HG03064 (cell line): ENCODE measurements around the gene PLEKHG5.
"Not testable (repeated sequence)": the region's sequence is repeated elsewhere in the genome, so short reads cannot be mapped to it uniquely, and the experiment has no call there.

Experiments
- ATAC-seq: cut with Tn5 transposase; IDR thresholded peaks from one replicate; pipeline ENCODE4 v1.9.1; 2021; ENCODE audit warnings: low read depth; ENCODE audit not compliant: unreplicated experiment

Gene PLEKHG5

DNA sequence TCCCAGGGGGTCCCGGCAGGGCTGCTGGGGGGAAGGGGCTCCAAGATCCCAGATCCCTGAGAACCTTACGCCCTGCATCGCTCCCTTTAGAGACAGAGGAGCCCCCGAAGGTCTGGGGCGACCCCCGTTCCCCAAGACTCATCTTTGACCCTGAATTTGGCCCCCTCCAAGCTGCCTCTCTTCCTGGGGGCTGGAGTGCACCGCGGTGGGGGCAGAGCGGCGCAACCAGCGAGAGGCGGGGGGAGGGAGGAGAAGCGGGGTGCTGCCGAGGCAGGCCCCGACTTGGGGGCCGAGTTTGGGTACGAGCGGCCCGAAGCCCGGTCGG lies 5.4 kb upstream of the PLEKHG5 start:
- ATAC-seq: no peak

DNA sequence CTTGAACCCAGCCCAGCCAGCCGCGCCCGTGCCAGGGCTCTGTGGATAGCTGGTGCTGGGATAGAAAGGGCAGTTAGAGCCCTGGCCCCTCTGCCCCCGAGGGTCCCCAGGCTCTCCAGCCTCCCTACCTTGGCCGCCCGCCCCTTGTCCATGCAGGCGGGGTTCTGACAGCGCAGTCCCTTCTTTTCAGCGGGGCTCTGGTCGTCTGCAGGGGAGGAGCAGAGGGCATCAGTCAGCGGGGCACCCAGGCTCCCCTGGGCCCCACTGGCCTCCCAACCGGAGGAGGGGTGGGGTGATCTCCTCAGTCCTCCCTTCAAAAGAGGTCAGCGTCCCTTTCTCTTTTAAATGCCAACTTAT lies 4.9 kb upstream of the PLEKHG5 start:
- no peak for ATAC-seq

DNA sequence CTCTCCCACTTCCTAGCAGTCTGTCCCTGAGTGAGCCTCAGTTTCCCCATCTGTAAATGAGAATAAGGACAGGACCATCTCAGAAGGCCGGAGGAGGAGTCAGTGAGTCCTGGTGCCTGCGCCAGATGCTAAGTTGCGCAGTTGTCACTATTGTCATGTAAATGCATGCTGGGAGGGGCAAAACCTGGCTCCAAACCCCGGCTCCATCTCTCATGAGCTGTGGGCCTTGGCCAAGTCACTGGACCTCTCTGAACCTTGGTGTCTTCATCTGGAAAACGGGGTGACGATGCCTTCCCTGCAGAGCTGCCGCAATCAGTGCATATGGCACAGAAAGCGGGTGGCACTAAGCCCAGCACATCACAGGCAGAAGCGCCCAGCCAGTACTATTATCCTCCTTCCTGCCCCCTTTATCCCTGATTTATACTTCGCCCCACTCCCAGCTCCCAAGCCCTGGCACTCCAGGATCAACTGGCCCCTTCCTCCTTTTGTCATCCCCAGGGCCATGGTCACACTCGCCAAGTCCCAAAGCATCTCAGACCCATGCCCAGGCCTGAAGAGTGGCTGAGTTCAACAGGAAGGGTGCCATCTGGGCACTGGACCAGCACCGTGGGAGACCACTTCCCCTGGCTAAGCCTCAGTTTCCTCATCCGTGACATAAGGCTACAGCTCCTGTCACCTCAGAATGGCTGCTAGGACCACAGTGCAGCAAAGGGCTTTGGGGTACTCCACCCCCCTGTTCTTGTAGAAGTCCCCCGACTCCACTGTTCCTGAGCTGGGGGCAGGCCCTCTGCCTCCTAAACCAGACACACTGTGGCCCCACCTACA lies 4.3 kb upstream of the PLEKHG5 start:
- no peak for ATAC-seq

GRCh38 chr1:6495041-6495441 lies 3.6 kb upstream of the PLEKHG5 start:
- no peak for ATAC-seq

DNA sequence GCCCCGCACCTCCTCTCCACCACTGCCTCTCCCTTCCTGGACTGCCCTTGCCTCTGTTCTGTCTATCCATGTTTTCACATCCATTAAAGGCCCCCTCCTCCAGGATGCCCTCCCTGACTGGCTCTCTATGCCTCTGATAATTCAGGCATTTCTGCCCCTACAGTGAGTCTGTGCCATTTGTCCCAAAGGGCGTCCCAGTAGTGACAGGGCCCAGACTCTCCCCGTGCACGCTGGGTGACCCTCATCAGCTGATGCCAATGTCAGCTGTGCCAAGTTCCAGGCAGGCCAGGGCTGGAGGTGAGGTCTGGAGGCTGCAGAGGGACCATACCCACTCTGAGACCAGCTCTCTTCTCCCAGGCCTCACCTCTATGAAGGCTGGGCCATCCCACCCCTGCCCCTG lies 3.2 kb upstream of the PLEKHG5 start:
- no peak for ATAC-seq

- ATAC-seq: not testable (repeated sequence)
Measured at GRCh38 chr1:6493834-6494223, 2.4 kb upstream of the PLEKHG5 start.

DNA sequence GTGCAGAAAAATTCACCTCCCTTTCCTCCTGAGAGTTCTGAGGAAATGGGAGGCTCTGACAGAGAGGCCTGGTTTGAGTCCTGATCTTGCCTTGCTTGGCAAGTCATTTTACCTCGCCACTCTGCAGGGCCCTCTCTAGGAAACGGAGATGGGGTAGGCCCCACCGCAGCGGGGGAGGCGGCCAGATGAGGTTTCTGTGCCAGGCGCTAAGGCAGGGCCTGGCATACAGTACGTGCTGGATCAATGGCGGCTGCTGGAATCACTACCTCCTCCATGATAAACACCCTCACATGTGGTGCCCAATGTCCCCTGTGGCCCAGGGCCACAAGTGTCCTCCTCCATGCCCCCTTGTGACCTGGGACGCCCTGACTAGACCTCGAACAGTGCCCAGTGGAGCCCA lies 499 bp upstream of the PLEKHG5 start:
- no peak for ATAC-seq

DNA sequence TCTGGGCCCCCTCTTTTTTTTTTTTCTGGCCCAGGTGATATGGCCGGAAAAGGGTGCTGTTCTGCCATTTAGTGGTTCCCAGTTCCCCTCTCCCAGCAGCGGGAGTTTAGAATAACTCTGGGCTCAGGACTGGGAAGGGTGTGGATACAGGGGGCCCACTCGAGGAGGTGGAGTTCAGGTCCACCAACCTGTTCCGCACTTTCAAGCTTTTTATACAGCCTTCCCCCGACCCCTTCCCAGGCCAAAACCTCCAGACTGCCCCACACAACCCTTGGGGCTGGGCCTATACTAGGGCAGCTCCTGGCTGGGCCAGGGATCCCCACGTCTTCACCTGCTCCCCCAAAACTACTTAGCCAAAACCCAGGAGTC lies 402 bp downstream of the PLEKHG5 start:
- ATAC-seq: no peak

- ATAC-seq: no peak
Measured at GRCh38 chr1:6490181-6491080, 1.0 kb downstream of the PLEKHG5 start.

DNA sequence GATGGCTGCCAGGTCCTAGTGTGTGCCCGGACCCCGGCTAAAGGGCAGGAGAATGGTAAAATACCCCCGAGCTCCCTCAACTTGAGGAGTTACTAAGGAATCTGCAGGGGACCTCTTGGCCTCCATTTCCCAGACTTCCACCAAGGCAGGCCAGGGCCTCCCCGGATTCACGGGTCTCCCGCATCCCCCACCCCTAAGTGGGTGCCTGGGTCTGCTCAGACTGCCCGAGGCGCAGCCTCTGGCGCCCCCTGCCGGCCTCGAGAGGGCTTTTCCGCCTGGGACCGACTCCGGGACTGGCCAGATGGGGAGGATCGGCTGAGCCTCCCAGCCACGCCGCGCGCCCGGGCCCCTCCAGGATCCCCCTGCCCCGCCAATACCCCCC lies 1.7 kb downstream of the PLEKHG5 start:
- no peak for ATAC-seq

DNA sequence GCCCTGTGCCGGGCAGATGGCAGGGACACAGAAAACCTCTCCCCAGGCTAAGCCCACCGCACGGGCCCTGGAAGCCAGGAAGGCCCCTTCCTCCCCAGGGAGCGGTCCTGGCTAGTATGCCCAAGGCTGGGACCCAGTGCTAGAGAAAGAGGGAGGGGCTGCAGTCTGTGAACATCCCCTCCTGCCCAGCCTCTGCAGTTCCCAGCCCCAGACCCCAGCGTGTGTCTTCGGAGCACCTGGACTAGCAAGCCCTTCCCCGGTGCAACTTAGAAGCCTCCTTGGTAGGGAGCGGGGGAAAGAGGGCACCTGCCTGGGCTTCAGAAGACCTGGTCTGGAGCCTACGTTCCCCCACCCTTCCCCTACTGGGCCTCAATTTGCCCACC lies 2.1 kb downstream of the PLEKHG5 start:
- ATAC-seq: no peak

GRCh38 chr1:6488602-6489382 lies 2.7 kb downstream of the PLEKHG5 start:
- ATAC-seq: no peak

DNA sequence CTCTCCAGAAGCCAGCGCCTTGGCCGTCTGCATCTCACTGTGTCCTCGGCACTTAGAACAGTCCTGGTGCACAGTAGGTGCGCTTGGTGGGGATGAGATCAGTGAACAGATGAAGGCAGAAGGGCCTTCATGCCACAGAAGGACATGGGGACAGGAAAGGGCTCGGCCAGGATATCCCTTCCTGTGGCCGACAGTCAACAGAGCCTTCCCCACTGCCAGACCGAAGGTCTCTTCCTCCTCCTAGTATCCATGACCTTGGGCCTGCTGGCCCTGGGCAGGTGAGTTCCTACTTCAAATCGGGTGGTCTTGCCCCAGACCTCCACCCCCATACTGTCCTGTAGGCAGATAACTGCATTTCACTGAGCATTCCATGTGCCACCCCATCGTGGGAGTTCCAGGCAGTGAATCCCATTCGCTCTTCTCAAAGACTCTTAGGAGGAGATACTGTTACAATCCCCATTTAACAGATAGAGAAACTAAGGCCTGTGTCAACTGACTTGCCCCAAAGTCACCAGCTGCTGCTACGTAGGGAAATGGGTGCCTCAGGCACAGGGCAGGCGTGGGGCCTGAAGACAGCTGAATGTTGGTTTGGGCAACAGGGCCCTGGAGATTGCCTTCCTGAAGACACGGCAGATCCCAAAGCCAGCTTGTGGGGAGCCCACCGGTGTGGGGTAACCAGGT lies 3.5 kb downstream of the PLEKHG5 start:
- ATAC-seq: no peak

GRCh38 chr1:6486433-6487011 lies 4.9 kb downstream of the PLEKHG5 start:
- no peak for ATAC-seq

GRCh38 chr1:6485168-6486101 lies 6.0 kb downstream of the PLEKHG5 start:
- no peak for ATAC-seq

DNA sequence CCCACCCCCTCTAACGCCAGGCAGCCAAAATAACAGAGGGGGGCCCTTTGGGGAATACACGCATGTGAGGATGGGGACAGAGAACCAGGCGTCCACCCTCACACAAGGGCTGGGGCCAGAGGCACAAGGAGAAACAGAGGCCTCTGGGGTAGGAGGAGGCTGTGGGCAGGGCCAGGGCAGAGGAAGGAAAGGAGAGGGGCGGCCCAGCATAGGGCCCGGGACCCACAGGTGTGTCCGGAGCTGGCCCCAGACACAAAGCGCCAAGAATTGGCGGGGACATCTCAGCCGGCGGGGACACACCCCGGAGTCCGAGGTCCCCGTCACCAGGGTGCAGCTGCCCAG lies 6.7 kb downstream of the PLEKHG5 start:
- no peak for ATAC-seq

DNA sequence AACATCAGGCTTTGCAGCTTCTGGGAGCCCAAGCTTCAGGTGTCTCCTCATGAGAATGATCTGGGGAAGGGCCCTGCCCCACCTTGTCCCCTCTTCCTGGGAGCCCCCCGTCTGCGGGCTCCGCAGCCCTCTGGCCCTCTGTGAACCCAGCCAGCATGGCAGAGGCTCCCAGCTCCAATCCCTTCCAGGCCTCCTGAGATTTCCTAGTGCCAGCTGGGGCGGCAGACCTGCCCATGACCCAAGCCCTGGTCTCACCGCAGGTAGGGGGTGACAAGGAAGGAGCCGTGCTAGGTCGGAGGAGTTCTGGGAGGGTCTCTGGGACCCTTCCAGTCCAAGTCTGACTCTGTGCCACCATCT lies 7.7 kb downstream of the PLEKHG5 start:
- no peak for ATAC-seq

DNA sequence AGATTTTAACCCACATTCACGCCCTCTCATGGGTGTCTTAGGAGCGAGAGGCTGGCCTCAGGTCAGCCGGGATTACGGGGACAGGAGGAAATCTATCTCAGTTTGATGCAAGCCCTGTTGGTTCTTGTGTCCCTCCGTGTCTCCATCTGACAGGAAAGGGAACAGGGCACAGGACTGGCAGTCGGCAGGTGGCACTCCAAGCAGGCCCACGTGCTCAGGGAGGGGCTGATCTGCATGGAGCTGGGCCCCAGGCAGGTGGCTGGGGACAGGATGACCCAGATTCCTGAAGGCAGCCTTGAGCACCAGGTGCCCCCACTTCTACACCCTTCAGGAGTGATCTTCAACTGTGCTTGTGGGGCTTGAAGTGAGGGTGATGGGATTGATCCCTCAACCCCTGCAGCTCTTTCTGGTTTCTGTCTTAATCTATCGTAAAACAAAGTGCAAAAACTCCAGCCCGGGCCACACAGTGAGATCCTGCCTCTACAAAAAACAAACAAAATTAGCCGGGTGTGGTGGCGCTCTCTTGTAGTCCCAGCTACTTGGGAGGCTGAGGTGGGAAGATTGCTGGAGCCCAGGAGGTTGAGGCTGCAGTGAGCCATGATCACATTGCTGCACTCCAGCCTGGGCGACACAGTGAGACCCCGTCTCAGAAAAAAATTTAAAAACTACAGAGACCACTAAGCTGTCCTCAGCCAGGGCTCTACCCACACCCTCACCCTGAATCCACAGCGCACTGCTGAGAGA lies 8.3 kb downstream of the PLEKHG5 start:
- ATAC-seq: no peak

- ATAC-seq: no peak
Measured at GRCh38 chr1:6481820-6482219, 9.6 kb downstream of the PLEKHG5 start.
